ENCODE data around the gene RABIF.
"Not testable (repeated sequence)": the region's sequence is repeated elsewhere in the genome, so short reads cannot be mapped to it uniquely, and the experiment has no call there.

The RABIF gene

GRCh38 chr1:202835548-202836072, 53.3 kb downstream of the RABIF start:
- H3K4me3 ChIP-seq (ENCODE audit: low read depth, low read length), result no peak overlapping the region

DNA sequence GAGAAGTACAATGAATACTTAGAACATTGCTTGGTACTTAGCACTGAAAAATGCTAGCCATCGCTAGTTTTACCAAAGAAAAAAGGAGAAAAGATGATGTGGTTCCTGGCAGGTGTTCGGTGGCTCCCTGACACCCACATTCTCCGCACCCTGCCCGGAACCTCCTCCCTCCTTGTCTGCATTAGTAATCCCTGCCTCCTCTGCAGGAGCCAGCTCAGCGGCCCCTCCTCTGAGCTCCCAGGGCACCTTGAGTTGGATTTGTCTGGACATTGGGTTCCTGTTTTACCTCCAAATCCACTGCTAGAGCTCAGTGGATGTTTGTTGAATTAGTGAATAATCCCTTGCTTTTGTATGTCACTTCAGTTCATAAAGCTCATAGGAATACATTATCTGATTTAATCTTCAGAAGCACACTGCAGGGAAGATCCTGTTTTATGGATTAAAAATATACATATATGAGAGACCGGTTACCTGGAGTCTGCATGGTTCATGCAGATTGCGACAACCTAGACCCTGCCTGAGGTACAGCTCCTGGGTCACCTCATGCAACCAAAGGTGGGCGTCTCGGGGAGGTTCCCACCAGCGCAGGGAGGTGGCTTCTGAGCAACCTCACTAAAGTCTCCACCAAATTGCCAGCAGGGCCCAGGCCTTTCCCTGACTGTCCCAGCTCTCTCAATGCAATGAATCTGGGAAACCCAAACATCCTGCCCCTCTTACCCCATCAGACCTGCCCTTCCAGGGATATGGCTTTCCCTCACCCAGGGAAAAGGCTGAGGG, 54.0 kb downstream of the RABIF start:
- H3K4me3 ChIP-seq (ENCODE audit: low read depth, low read length), result no peak overlapping the region

DNA sequence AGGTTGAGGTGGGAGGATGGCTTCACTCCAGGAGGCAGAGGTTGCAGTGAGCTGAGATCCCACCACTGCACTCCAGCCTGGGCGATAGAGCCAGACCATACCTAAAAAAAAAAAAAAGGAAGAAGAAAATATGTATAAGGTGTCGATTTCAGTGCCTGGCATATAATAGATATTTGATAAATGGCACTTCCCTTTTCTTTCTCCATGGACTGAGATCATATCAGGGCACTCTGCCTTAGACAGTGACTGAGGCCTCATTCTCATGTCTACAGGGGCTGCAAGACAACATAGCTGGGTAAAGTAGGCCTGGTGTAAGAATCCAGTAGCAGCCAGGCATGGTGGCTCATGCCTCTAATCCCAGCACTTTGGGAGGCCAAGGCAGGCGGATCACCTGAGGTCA, 57.0 kb downstream of the RABIF start:
- no peak overlapping the region for H3K4me3 ChIP-seq (ENCODE audit: low read depth, low read length)

- not testable (repeated sequence) for H3K4me3 ChIP-seq (ENCODE audit: low read depth, low read length)
Observed at GRCh38 chr1:202829223-202829622, 59.7 kb downstream of the RABIF start.
